A673 (cell line): ENCODE results near the gene CELF1. TPM values are rescaled to one million over a fixed set of nuclear protein-coding genes. Genes with fewer than 3 reads are reported as not detected.

Experiments used
- BruUV-seq: library from RNA; stranded (reverse); fragments of 400-500 nt; replicated peaks from 2 replicates; lab custom pipeline; 2021; lab: Mats Ljungman, UMichigan
- CTCF ChIA-PET: fragments of 300-600 bp; sonication (Branson Sonifier 250); formaldehyde crosslinking; loops from one replicate; lab custom pipeline; 2022; ENCODE audit warnings: antibody characterized with exemption; lab: Charles Lee
- POLR2A ChIA-PET: fragments of 300-600 bp; sonication (Branson Sonifier 250); formaldehyde crosslinking; loops from one replicate; lab custom pipeline; 2022; ENCODE audit warnings: antibody characterized with exemption; ENCODE audit not compliant: low non-redundant PET; lab: Charles Lee
- DNase-seq: peaks from one replicate; pipeline ENCODE4 v3.0.0-alpha.2; 2015; ENCODE audit warnings: low spot score
- H3K27ac ChIP-seq: fragments of 200-600 bp; sonication (generic); 2 replicates; pipeline ENCODE4 v1.5.1; 2016; ENCODE audit warnings: mixed run types, low read depth, mild to moderate bottlenecking, mixed read lengths, antibody characterized with exemption, low read length; ENCODE audit not compliant: poor library complexity, severe bottlenecking
- H3K27me3 ChIP-seq: fragments of 200-600 bp; sonication (generic); replicated peaks from 2 replicates; pipeline ENCODE4 v1.6.1; 2017; ENCODE audit warnings: mixed run types, low read depth, mild to moderate bottlenecking, mixed read lengths, antibody characterized with exemption, low read length; ENCODE audit not compliant: insufficient read depth, poor library complexity
- H3K36me3 ChIP-seq: fragments of 200-600 bp; sonication (generic); 2 replicates; pipeline ENCODE4 v1.6.1; 2016; ENCODE audit warnings: mixed run types, mild to moderate bottlenecking, mixed read lengths, antibody characterized with exemption, low read length; ENCODE audit not compliant: insufficient read depth, poor library complexity, severe bottlenecking
- H3K4me1 ChIP-seq: fragments of 200-600 bp; sonication (generic); 2 replicates; pipeline ENCODE4 v1.6.1; 2017; ENCODE audit warnings: mixed run types, mild to moderate bottlenecking, mixed read lengths, antibody characterized with exemption, low read length; ENCODE audit not compliant: insufficient read depth, poor library complexity, severe bottlenecking
- H3K4me3 ChIP-seq: fragments of 200-600 bp; sonication (generic); 2 replicates; pipeline ENCODE4 v1.5.1; 2016; ENCODE audit warnings: low read depth, mixed run types, mild to moderate bottlenecking, mixed read lengths, low read length; ENCODE audit not compliant: poor library complexity, severe bottlenecking
- H3K9me3 ChIP-seq: fragments of 200-600 bp; sonication (generic); 2 replicates; pipeline ENCODE4 v1.6.1; 2016; ENCODE audit warnings: mixed run types, low read depth, mild to moderate bottlenecking, mixed read lengths, antibody characterized with exemption, low read length; ENCODE audit not compliant: poor library complexity, severe bottlenecking
- EZH2 ChIP-seq: fragments of 200-600 bp; sonication (generic); IDR thresholded peaks from 2 replicates; pipeline ENCODE4 v1.6.1; 2017; ENCODE audit warnings: borderline replicate concordance, low read depth, mild to moderate bottlenecking, mixed read lengths, antibody characterized with exemption, low read length; ENCODE audit not compliant: poor library complexity, severe bottlenecking
- intact Hi-C: fragments of 100-400 bp; cut with micrococcal nuclease; formaldehyde crosslinking; loops from one replicate; pipeline ENCODE4 v1.10.0; 2022; ENCODE audit not compliant: unreplicated experiment
- total RNA-seq: library from RNA; stranded (reverse); gene quantifications from 2 replicates; pipeline ENCODE4 v1.2.3, GENCODE V29; 2021
- TF ChIP-seq, protein P1 (sequence below): fragments of 300-800, 200-600 bp; sonication (generic); conservative IDR thresholded peaks from 2 replicates; pipeline ENCODE4 v1.5.1; 2017; ENCODE audit warnings: low read depth, mild to moderate bottlenecking, antibody characterized with exemption, low read length, moderate library complexity, mixed read lengths

Gene CELF1
- total RNA-seq, 1 experiment from 2014 or later, result 257 TPM

DNA sequence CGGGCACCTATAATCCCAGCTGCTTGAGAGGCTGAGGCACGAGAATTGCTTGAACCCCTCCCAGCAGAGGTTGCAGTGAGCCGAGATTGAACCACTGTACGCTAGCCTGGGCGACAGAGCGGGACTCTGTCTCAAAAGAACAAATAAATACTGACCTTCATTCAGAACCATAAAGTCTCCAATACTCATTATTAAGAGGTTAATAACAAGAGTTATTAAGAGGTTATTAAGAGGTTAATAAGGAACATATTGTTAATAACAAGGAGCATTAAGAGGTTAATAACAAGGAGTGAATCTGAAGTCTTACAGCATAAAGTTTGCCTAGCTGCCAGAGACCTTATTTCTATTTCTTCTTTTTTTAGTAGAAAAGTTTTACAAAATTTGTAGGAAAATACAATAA lies 7.6 kb downstream of the CELF1 start:
- Histone ChIP-seq H3K4me3 (no peak overlapping the region), H3K9me3 (no peaks in the 10 kb centered on the region), H3K4me1 (peaks cover 22% of the 10 kb centered on the region), H3K27me3 (no peaks in the 10 kb centered on the region), H3K36me3 (peaks cover 11% of the 10 kb centered on the region), H3K27ac (no peak overlapping the region)
- TF ChIP-seq, protein P1, sequence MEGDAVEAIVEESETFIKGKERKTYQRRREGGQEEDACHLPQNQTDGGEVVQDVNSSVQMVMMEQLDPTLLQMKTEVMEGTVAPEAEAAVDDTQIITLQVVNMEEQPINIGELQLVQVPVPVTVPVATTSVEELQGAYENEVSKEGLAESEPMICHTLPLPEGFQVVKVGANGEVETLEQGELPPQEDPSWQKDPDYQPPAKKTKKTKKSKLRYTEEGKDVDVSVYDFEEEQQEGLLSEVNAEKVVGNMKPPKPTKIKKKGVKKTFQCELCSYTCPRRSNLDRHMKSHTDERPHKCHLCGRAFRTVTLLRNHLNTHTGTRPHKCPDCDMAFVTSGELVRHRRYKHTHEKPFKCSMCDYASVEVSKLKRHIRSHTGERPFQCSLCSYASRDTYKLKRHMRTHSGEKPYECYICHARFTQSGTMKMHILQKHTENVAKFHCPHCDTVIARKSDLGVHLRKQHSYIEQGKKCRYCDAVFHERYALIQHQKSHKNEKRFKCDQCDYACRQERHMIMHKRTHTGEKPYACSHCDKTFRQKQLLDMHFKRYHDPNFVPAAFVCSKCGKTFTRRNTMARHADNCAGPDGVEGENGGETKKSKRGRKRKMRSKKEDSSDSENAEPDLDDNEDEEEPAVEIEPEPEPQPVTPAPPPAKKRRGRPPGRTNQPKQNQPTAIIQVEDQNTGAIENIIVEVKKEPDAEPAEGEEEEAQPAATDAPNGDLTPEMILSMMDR, result no peak
- no peak for TF ChIP-seq EZH2
- intact Hi-C loops, result no loop called here
- CTCF ChIA-PET, result no interaction called here
- POLR2A ChIA-PET, result interaction anchor here (0.6 kb wide), 1 partner anchor 14 kb away, joined by 4 read pairs; no protein-coding TSS in a partner anchor
- BruUV-seq, result no TSS peak
- DNase-seq, result no peak

GRCh38 chr11:47541070-47541469 lies 11.9 kb downstream of the CELF1 start:
- no peaks in the 10 kb centered on the region for H3K36me3 ChIP-seq
- ChIA-PET POLR2A (no interaction called here), CTCF (no interaction called here)
- H3K27ac ChIP-seq, result peak overlapping the region; percentile 0
- no peaks in the 10 kb centered on the region for H3K27me3 ChIP-seq
- H3K4me1 ChIP-seq, result peaks cover 52% of the 10 kb centered on the region
- no TSS peak for BruUV-seq
- H3K9me3 ChIP-seq, result no peaks in the 10 kb centered on the region
- no peak overlapping the region for H3K4me3 ChIP-seq
- TF ChIP-seq, protein P1, result no peak
- no peak for TF ChIP-seq EZH2
- intact Hi-C loops, result no loop called here
- no peak for DNase-seq

DNA sequence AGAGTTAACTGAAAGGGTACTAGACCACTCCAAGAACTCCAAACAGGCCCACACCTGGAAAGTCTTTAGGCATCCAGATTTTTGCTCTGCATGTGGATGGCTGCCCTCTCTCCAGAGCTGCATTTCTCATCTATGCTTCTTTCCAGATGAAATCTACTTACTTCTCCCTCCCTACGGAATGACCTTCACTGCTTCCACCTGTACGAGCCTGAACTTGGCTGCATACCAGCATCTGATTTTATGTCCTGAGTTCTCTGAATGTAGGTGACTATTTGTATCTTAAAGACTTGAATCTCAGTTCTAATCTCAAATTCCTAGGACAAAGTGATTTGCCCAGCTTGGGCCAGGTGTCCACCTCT lies 13.3 kb downstream of the CELF1 start:
- no TSS peak for BruUV-seq
- intact Hi-C loops, result no loop called here
- H3K9me3 ChIP-seq, result no peaks in the 10 kb centered on the region
- DNase-seq, result no peak
- no peaks in the 10 kb centered on the region for H3K27me3 ChIP-seq
- H3K4me3 ChIP-seq, result no peak overlapping the region
- TF ChIP-seq, protein P1, result 0 out of 2 replicates have a peak, but pooled peaks have one; percentile 18
- no peak for TF ChIP-seq EZH2
- ChIA-PET CTCF (interaction anchor here (0.8 kb wide), 1 partner anchor 12 kb away, joined by 4 read pairs; no protein-coding TSS in a partner anchor), POLR2A (interaction anchor here (0.5 kb wide), 1 partner anchor 1877 kb away, joined by 4 read pairs; no protein-coding TSS in a partner anchor)
- H3K36me3 ChIP-seq, result no peaks in the 10 kb centered on the region
- H3K4me1 ChIP-seq, result peaks cover 58% of the 10 kb centered on the region
- H3K27ac ChIP-seq, result peak overlapping the region; percentile 0
